DND-41 (cell line): Measurements from ENCODE around the gene CATSPERD.

ENCODE experiments used
- CTCF ChIP-seq: IDR thresholded peaks from 2 replicates; pipeline ENCODE4 v1.5.1; 2012; ENCODE audit warnings: borderline replicate concordance, low read length, moderate library complexity, mild to moderate bottlenecking; ENCODE audit not compliant: poor library complexity, severe bottlenecking; ENCODE audit errors: extremely low read depth
- EZH2 ChIP-seq: IDR thresholded peaks from 3 replicates; pipeline ENCODE4 v1.6.1; 2012; ENCODE audit warnings: borderline replicate concordance, low read depth, mild to moderate bottlenecking, moderate library complexity, low read length, inconsistent platforms; ENCODE audit not compliant: severe bottlenecking

- TF ChIP-seq CTCF (no peak), EZH2 (no peak)
Observed at GRCh38 chr19:5674714-5675113, 45.7 kb upstream of the CATSPERD start.
